NCI-H2107 (cell line): ENCODE data around the gene JAGN1.
A peak's percentile ranks its signal among the peaks of the same experiment; 100 is the strongest.
"Not testable (repeated sequence)": the region's sequence is repeated elsewhere in the genome, so short reads cannot be mapped to it uniquely, and the experiment has no call there.

Experiments
- DNase-seq: peaks from one replicate; lab custom pipeline; 2025; lab: John Stamatoyannopoulos, UW

Gene JAGN1

GRCh38 chr3:9890249-9891071 lies at the start of gene JAGN1:
Gene JAGN1, plus strand, starts transcription at chr3:9890610. Its CDS starts 113 bp downstream, at chr3:9890723.
- DNase-seq, result no peak

GRCh38 chr3:9841015-9841414 lies 49.4 kb upstream of the JAGN1 start:
- DNase-seq, result no peak

- DNase-seq, result peak; percentile 73
Observed at GRCh38 chr3:9843715-9844438, 46.5 kb upstream of the JAGN1 start, which contains the start of gene RPUSD3. Gene RPUSD3, minus strand, starts transcription at chr3:9844008. Its CDS starts 18 bp downstream, at chr3:9843990.

GRCh38 chr3:9846231-9846630 lies 44.2 kb upstream of the JAGN1 start:
- DNase-seq, result no peak

- DNase-seq, result no peak
Observed at GRCh38 chr3:9846931-9847488, 43.4 kb upstream of the JAGN1 start.

- DNase-seq, result not testable (repeated sequence)
Observed at GRCh38 chr3:9847870-9848269, 42.5 kb upstream of the JAGN1 start.

- not testable (repeated sequence) for DNase-seq
Observed at GRCh38 chr3:9848860-9849259, 41.5 kb upstream of the JAGN1 start.

- DNase-seq, result not testable (repeated sequence)
Observed at GRCh38 chr3:9851383-9851782, 39.0 kb upstream of the JAGN1 start.

- not testable (repeated sequence) for DNase-seq
Observed at GRCh38 chr3:9851926-9852325, 38.5 kb upstream of the JAGN1 start.

- DNase-seq, result no peak
Observed at GRCh38 chr3:9852528-9852927, 37.9 kb upstream of the JAGN1 start.

- not testable (repeated sequence) for DNase-seq
Observed at GRCh38 chr3:9854291-9854940, 36.0 kb upstream of the JAGN1 start.

- no peak for DNase-seq
Observed at GRCh38 chr3:9855594-9855993, 34.8 kb upstream of the JAGN1 start.

- no peak for DNase-seq
Observed at GRCh38 chr3:9859530-9860025, 30.8 kb upstream of the JAGN1 start.

- no peak for DNase-seq
Observed at GRCh38 chr3:9861201-9861600, 29.2 kb upstream of the JAGN1 start.

GRCh38 chr3:9861626-9862130 lies 28.7 kb upstream of the JAGN1 start:
- no peak for DNase-seq

GRCh38 chr3:9862391-9863057 lies 27.9 kb upstream of the JAGN1 start:
- no peak for DNase-seq

- no peak for DNase-seq
Observed at GRCh38 chr3:9863058-9863772, 27.2 kb upstream of the JAGN1 start.

- no peak for DNase-seq
Observed at GRCh38 chr3:9864200-9864927, 26.0 kb upstream of the JAGN1 start.

GRCh38 chr3:9865125-9865637 lies 25.2 kb upstream of the JAGN1 start:
- not testable (repeated sequence) for DNase-seq

GRCh38 chr3:9866639-9867038 lies 23.8 kb upstream of the JAGN1 start:
- DNase-seq, result no peak
